Activated effector memory CD4-positive, alpha-beta T cell treated with Interleukin-2 at 50 U/mL for 16 hours (primary cell): Measurements from ENCODE around the gene LRRC8B.

Experiments used
- DNase-seq: peaks from one replicate; pipeline ENCODE4 v3.0.0-alpha.2; 2020

The LRRC8B gene

DNA sequence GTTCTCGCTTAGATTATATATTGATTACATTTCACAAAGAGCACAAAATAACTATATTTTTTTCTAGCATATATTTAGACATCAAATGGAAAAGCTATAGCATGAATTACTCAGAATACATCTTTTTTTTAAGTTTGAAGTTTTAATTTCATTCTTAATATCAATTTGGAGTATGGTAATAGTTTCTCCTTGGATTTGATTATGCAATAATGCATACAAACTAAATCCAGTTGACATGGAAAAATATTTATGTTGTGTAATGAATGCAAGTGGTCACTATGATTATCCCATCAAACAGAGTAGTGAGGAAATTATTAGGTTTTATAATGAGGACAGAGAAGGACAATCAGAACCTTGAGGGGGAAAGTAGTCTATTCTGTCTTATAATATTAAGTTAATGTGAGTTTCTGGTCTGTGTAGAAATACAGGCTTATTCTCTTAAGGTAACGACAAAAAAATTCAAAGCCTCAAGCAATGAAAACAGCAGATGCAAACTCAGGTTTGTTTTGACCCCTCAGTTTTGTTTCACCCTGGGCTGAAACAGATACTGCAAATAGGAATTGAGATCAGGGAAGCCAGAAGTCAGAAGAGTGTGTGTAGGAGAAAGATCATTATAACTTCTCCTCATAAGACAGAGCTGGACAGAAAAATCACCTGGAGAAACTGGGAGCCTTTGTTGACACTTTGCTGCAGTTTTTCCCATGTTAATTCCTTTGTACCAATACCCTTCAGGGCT, 23.7 kb downstream of the LRRC8B start:
- no peak for DNase-seq

GRCh38 chr1:89550995-89551394, 26.4 kb downstream of the LRRC8B start:
- DNase-seq = no peak

DNA sequence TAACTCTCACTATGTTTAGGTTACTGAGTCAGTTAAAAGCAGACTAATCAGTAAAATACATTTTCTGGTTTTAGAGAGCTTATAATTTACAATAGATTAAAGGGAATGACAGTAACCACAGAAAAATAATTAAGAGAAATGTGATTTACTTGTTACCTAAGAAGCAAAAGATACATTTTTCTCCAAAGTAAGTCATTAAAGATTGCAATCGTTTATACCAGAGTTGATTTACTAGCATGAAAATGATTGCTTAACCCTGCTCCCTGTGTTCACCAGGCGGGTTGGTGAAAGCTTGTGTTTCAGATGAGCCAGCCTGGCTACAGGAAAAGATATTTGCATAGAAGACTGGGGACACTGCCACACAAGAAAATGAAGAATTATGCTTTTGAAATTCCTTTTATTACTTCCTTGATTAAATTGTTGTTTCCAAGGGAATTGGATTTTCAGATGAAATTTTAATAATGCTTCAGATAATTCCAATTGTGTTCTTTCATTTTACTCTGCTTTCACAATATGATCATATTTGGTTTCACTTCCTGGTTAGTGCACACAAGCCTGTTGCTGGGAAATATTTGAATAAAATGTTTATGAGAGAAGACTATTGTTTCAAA, 27.9 kb downstream of the LRRC8B start:
- DNase-seq = no peak

DNA sequence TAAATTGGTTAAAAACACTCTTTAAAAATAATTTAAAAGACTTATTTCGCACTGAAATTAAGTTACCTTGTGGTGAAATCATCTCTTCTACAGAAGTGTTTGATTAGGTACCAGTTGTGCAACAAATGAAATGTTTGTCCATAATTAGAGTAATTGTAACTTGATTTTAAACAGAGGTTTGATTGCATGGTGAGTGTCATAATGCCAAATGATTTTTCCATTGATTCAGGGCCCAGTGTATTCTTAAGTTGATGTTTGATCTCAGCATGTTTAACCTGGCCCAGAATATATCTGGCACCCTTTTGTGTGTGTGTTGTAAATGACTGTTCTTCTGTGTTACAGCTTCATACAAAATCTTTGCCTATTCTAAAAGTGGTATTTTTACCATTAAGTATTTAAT, 28.5 kb downstream of the LRRC8B start:
- DNase-seq = no peak

- no peak for DNase-seq
These were observed 30.9 kb downstream of the LRRC8B start for GRCh38 chr1:89555550-89555949.

GRCh38 chr1:89556726-89557444, 32.3 kb downstream of the LRRC8B start:
- DNase-seq = no peak

GRCh38 chr1:89557445-89557825, 32.8 kb downstream of the LRRC8B start:
- DNase-seq = no peak

DNA sequence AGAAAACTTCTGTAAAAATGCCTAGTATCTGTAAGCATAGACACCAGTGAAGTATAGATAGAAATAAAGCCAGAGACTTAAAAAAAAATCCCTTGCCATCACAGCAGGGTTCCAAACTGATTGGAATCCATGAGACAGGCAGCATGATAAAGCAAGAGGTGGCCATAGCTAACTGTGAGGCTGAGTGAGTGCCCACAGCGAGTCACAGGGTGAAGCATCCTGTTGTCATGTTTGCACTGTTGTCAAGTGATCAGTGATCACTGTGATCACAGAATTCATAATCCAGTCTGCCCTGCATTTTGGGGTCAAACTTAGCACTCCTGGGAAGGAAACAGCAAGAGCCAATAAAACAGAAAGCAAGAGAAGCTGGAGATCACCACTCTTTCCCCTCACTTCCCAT, 33.3 kb downstream of the LRRC8B start:
- no peak for DNase-seq

DNA sequence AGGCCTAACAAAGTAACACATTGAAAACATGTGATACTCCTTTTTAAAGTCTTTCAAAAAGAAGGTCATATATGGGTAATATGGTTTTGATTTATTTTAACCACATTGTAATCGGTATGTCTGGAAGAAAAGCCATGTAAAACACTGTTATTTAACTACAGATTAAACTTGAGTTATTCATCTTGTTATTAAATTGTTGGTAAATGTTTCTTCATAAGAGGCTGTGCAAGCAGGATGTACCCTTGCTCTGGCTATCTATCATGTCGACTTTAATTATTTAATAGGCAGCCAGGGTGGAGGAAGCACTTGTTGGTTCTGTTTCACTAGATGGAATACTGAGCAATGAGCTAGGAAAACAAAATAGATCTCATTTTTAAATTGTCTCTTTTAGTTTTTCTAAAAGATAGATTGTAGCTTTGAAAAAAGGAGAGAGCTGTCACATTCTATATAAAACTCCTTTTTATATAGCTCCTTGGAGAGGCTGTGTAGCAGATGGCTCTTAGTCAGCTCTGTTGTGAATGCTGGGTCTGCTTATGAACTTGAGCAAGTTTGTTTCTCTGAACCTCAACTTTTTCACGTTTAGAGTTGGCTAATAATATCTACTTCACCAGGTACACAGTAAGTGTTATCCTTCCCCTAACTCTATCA, 39.5 kb downstream of the LRRC8B start:
- no peak for DNase-seq

DNA sequence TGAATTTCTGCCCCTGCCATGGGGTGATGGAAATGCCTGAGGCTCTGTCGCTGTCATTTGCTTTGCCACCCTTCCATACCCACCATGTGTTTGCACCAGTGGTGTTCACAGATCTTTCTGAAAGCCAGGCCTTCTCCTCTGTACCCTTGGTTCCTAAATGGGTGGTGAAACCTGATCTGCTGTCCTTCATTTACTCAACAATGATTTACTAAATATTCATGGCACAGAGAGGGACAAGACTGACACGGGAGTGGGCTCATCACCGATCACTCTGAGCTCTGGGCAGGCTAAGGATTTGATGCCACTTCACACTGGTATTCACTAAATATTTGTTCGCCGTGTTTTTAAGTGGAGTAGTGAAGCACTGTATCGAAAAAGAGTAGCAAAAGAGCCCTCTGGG, 40.9 kb downstream of the LRRC8B start:
- no peak for DNase-seq

DNA sequence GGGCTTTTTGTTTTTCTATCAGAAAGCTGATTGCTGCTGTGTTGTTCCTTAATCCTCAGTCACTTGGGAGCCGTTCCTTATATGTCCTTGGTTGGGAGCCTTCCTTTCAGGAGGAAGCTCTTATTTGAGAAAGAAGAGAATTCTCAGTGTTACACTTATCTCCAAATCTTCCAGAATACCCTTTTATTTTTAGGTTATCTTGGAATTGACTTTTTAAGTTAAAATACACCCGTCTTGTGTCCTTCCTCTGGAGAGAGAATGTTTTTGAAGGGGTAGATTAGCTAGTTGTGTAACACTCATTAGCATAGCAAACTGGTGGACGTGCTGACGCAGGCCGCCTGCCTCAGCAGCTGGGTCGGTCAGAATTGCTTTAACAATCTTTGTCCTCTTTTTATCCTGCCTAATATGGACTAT, 42.1 kb downstream of the LRRC8B start:
- no peak for DNase-seq

- no peak for DNase-seq
These were observed 43.2 kb downstream of the LRRC8B start for GRCh38 chr1:89567797-89568196.

GRCh38 chr1:89573410-89573809, 48.8 kb downstream of the LRRC8B start:
- DNase-seq = no peak

- DNase-seq = no peak
These were observed 50.0 kb downstream of the LRRC8B start for GRCh38 chr1:89574621-89575020.

GRCh38 chr1:89575207-89575606, 50.6 kb downstream of the LRRC8B start:
- no peak for DNase-seq

- DNase-seq = no peak
These were observed 51.4 kb downstream of the LRRC8B start for GRCh38 chr1:89576013-89576412.

DNA sequence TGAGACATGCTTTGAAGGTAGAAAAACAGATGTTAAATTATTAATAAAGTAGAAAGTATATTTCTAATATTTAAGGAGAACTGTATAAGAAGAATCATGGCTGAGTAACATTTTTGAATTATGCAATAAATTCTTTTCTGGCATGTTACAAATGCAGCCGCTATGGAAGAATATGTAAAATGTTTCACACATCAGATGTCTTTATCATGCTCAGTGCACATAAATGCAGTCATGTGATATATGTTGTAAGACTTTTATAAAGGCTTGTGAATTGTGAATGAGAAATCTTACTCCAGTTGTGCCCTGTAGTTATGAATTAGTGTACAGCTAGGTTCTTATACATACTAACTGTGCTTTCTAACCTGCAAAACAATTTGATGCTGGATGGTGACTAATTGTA, 53.5 kb downstream of the LRRC8B start:
- no peak for DNase-seq

DNA sequence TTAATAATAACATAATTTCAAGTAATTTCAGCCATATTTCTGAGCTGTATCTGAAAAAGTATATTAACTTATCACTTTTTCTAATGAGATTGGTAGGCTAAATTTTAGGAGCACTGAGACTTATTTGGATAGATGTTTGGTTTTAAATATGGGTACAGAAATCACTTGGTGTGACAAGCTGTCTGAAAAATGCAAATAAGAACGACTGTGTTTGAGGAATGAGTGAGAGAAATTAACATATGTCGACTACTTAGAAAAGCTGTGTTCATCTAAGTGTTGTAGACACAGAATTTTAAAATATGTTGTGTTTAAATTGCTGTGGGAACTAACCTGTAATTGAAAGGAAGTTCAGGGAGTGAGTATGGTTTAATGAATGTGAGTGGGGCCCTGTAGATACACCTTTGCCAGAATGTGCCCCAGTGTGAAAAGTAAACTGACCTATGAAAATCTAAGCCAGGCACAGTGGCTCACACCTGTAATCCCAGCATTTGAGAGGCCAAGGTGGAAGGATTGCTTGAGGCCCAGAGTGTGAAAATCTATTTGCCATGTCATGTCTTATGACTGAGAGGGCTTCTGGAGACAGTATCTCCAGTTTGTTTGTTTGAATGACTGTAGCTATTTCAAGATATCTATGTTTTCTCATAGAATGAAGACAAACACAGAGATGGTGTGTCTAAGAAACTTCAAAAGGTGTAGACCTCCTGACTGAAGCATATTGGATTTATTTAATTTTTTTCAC, 54.5 kb downstream of the LRRC8B start:
- no peak for DNase-seq

GRCh38 chr1:89580036-89580435, 55.4 kb downstream of the LRRC8B start:
- DNase-seq = no peak

DNA sequence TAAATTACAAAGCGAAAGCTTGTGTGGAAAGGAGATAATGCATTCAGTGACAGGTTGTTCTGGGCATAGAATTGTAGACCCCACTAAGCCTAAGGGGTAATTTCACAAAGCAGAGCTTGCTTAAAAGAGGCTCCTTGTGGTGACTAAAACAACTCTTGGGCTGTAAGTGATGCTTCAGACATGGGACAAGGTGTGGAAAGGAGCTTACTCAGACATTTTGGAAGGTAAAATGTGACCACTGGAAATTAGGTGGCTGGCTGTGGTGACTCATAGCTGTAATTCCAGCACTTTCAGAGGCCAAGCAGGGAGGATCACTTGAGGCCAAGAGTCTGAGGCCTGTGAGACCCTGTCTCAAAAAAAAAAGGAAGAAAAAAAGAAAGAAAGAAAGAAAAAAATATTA, 57.2 kb downstream of the LRRC8B start:
- DNase-seq = no peak

- DNase-seq = no peak
These were observed 57.9 kb downstream of the LRRC8B start for GRCh38 chr1:89582571-89582970.

DNA sequence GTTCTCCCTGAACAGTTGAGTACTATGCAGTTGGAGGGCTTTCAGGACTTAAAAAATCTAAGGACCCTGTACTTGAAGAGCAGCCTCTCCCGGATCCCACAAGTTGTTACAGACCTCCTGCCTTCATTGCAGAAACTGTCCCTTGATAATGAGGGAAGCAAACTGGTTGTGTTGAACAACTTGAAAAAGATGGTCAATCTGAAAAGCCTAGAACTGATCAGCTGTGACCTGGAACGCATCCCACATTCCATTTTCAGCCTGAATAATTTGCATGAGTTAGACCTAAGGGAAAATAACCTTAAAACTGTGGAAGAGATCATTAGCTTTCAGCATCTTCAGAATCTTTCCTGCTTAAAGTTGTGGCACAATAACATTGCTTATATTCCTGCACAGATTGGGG, 59.6 kb downstream of the LRRC8B start:
- no peak for DNase-seq

DNA sequence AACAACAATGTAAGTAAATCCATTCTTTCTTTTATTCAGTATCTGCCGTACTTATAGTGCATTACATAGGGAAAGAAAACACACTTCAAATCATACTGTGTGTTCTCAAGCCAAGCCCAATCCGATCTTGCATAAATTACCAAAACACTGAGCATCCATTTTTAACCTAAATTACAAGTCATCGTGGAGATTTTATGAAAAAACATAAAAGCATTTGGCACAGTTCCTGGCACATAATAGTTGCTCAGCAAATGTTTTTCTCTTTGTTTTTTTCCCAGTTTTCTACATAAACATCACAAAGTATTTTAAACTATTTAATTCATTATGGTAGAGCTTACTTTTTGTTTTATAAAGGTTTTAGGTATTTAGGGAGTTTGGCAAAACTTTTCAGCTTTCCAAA, 60.2 kb downstream of the LRRC8B start:
- no peak for DNase-seq
